Activated CD4-positive, alpha-beta T cell treated with anti-CD3 and anti-CD28 coated beads, Interleukin-2, amount 50 U/mL, for 1 hour (primary cell): ENCODE results near the gene LOXHD1.

Experiments
- DNase-seq: peaks from one replicate; pipeline ENCODE4 v3.0.0-alpha.2; 2020

The LOXHD1 gene

DNA sequence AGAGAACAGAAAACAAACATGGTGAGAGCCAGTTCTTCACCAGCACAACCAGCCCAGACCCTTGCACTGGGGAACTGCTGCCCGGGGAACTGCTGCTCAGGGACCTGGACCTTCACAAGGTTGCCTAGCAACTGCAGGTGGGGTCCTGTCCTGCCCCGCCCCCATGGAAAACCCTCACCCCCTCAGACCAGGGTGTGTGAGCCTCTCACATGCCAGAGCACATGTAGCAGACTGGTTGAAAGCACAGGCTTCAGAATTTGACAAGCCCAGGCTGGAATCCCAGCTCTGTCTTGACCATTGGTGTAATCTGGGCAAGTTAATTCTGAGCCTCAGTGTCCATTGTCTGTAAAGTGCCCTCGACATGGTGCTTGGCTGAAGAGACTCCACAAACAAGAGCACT lies 118.6 kb downstream of the LOXHD1 start:
- no peak for DNase-seq

DNA sequence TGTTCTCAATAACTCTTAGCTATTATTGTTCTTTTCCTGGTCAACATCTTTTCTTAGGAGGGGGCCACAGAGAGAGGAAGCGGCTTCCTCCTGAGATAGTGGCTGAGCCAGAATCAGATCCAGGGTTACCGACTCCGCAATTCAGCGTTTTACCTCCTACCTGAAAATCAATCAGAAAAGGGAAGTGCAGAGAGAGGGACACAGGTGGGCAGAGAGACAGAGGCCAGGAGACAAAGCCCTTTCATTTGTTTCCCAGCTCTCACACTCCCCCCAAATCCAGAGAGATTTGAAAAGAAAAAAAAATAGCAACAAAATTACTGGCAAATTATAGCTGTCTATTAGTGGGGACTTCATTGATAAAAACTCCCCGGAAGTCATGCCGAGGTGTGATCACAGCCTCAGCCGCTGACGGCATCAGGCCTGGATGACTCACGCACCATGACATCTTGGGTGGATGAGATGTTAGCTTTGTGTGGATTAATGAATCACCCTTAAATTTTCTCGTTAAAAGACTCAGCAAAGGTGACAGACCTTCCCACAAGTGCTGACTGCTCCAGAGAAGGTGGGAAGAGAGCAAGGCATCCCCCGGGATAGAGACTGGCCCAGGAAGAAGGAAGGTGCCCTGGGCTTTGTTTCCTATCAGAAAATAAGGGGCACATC lies 120.7 kb downstream of the LOXHD1 start:
- no peak for DNase-seq

DNA sequence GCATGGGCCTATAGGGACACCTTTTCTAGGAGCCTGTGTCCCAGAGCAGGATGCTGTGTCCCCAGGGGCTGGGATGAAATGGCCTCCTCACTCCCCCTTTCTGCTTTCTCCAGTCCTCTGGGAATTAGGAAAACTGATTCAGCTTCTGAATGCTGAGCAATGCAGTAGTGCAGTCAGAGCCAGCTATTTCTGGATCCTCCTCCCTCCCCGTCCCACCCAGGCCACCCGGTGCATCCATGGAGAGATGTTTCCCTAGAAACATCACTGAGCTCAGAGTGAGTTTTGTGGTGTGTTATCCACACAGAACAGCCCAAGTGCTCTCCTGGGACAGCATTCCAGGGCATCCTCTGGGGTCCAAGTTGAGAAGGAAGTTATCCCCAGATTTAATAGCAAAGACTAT lies 125.5 kb downstream of the LOXHD1 start:
- DNase-seq: no peak

DNA sequence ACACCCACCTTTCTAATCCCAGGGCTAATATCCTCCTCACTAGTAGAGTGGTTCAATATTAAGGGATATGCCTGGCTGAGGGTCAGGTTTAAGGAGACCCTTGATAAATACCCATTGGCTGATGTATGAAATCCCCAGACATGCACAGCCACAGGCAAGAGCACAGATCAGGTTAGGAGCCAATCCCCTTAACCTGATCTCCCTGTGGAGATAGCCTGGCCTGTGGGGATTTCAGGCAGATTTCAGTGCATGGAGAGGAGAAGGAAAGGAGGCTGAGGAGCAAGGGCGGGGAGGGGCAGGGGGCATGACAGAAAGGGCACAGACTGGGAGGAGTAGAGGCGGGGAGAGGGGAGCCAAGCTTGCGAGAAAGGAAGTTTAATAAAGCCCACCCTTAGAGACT lies 129.0 kb downstream of the LOXHD1 start:
- no peak for DNase-seq

DNA sequence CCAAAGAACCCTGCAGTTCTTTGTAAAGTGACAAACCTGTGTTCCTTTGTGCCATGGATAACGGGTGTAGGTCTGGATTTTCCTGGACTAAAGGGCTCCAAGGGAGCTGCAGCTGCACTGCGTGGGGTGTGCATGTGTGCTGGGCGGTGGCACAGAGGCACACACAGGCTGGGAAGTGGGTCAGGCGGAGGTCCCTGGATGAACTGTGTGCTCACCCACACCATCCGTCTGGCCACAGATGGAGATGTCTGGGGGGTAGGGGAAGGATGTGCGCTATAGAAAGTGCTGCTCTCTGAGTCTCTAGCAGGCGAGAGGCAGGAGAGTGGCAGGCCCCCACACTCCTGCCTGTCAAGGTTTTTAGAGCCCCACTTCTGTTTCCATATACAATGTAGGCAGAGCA lies 137.2 kb downstream of the LOXHD1 start:
- no peak for DNase-seq

DNA sequence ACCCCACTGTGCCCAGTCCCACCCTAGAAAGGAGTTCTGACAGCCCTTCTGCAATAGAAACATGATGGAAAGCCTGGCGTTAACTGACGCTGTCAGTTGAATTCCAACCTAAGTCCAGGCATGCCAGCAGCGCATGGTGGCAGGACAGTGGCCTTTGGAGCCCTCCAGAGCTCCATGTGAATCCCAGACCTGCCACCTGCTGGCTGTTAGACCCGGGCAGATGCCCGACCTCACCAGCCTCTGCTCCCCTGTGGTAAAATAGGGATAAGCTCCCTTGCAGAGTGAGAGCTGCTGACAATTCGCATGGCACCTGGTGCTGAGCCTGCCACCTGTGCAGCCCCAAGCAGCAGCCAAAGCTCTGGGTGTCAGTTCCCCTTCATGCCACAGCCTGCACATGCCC lies 138.6 kb downstream of the LOXHD1 start:
- no peak for DNase-seq

DNA sequence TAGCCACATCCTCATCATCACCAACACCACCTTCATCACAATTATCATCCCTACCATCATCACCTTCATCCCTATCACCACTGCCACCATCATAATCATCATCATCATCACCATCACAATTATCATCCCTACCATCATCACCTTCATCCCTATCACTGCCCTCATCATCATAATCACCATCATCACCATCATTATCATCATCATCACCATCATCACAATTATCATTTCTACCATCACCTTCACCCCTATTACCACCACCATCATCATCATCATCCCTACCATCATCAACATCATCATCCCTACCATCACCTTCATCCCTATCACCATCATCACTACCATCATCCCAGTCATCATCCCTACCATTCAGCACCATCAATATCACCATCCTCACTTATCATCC lies 140.5 kb downstream of the LOXHD1 start:
- DNase-seq: no peak

DNA sequence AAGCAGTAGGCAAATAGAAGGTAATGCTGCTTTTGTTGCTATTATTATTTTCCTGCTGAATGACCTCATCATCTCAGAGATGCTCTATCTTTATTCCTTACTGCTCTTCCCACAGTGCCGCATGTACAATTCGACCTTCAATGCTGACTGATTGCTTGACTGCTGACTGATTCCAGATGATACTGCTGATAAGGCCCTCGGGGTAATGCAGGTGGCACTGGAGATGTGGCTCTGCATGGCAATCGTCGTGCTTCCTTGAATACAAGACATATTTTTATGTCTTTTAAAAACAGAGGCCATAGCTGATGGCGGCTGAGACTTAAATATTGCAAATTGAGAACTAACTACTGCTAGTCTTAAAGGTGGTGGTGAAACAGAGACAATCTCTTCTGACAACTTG lies 146.6 kb downstream of the LOXHD1 start:
- no peak for DNase-seq

DNA sequence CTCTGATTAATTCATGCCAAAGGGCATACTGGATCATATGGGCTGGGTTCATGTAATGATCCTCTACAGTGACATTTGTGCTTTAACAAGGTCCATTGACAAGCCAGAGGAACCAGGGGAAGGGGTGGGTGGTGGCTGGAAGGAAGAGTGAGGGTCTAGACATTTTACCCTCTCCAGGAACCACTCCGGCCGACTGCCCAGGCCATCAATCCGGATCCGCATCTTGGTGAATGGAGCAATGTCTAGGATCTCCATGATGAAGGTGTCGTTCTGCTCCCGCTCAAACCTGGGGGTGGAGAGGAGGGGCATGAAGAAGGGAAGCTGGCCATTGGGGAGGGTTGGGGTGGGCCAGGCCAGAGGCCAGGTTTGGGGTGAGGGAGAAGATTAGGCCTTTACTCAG lies 147.5 kb downstream of the LOXHD1 start:
- DNase-seq: no peak

DNA sequence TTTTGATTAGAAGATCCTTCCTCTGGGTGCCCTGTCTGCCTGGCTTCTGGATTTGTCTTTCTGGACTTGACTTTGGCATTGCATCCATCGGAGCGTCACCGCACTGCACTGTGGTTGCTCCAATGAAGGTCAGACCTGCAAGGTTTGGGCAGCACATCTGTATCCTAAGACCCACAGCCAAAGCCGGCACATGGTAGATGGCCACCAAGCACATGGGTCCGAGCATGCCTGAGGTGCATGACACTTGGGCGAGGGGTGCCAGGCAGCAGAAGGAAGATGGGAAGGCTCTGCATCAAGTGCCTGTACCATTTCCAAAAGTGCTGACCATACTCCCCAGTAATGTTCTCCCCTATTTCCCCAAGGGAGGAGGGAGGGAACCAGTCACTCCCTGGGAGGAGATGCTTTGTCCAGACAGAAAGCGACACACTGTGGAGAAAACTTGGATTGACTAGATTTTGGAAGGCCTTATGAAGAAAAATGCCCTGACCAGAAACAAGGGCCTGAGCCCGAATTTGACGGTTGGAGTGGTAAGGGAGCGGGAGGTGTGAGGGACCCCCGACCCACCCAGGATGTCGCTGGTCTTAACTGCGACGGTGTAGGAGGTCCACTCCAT lies 149.9 kb downstream of the LOXHD1 start:
- no peak for DNase-seq

DNA sequence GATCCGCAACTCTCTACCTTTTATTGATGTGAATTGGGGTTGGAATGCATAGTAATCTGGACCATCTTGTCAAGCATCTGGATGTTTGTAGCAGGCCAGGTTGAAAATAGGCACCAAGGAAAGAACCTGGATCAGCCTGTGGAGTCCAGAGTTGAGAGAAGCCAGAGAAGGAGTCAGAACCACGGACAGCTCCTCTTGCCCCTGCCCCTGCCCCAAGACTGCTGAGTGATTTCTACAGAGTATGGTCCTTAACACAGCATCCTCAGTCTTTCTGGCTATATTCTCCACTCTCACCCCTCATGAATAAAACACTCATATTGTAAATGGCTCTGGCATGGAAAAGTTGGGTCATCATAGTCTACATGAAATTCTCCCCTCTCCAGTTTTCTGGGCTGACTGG lies 154.6 kb downstream of the LOXHD1 start:
- no peak for DNase-seq

DNA sequence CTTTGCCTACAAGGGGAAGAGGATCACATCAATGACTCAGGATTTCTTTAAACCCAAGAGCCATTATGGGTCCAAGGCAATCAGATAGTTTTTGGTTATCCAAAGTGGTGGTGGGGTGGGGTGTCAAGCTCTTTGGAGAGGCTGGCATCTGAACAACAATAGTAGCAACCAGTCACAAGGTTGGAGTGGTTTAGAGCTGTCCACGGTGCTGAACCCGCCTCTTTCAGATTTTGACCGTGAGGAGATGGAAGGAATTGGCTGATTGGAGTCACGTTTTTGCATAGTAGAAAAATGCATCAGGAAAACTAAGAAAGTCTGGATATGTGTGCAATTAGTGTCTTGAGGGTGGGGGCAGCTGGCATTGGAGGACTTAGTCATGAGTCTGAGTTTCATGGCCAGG lies 159.9 kb downstream of the LOXHD1 start:
- DNase-seq: peak; percentile 7

DNA sequence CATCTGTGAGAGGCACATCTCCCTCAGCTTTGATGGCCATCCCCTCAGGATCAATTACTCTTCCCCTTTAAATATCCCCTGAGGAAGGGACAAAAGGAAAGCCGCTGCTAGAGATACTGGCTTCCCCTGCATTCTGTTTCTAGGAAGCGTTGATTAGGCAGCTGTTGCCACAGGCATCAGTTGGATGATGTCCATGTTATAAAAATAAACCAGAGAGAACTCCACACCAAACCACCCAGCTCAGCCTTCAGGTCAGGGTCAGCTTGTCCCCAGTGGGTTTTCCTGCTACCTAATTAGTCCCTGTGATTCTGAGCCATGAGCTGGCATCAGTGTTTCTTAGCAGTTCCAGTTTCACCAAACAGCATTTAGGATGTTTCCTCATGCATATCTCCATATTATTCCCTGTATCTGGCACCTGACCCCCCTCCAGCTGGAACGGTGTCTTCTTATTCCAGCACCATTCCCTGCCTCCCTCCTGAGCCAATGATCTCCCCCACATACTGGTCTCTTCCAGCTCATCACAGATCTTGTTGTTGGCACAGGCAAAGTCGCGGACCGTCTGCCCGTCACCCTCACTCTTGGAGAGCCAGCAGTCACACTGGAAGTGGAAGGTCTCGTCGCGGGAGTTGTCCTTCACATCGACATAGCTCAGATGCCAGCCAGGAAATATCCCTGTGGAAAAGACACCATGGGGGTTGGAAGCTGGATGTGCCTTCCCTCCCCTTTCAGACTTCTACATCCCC lies 168.4 kb downstream of the LOXHD1 start:
- DNase-seq: no peak

DNA sequence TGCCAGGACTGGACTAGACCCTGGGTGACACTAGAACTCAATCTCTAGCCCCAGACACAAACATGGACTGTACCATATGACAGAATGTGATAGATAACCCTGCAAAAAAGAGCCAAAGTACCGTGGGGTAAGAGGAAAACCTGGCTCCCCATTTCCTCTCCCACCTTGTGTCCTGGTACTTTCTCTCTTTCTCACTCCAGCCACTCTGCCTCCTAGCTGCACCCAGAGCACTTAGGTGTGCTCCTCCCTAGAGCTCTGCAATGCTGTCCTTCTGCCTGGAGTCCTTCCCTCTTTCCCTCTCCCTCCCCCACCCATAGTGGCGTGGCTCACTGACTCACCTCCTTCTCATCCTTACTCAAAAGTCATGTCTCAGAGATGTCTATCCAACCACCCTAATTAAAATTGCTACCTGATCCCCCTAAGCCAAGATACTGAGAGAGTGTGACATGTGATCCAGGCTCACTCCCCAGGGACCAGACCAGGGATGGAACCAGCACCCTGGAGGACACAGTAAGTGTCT lies 171.3 kb downstream of the LOXHD1 start:
- no peak for DNase-seq

DNA sequence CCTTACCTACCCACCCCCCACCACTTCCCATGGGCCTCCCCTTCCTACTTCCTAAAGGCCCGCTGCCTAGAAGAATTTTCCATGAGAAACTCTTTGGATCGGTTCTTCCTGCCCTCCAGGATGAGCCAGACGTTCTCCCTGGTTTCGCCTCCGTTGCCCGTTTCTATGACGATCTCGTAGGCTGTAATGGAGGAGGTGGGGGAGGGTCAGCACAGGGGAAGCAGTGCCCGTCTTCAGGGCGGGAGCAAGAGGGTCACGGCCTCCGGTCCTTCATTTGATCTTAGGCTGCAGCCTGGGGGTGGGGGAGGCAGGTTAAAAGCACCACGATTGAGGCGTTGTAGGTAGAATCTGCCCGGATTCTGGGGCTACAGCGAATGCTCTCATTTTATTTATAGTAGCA lies 172.0 kb downstream of the LOXHD1 start:
- no peak for DNase-seq

DNA sequence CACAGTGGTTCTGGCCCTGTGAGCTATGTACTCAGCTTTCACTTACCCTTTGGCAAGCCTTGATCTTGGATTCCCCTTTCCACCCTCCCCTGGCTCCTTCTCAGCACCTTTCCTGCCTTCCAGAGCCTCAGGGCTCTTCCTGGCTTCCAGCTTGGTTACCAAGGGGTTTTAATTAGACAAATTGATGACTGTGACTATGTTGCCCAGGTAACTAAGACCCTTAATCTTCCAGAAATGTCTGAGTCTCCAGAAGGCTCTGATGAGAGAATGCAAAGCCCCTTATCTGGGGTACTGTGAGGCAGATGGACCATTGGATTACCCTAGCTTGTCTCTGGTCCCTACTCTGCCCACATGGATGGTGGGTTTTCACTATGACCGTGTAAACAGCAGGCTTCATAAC lies 174.2 kb downstream of the LOXHD1 start:
- no peak for DNase-seq

DNA sequence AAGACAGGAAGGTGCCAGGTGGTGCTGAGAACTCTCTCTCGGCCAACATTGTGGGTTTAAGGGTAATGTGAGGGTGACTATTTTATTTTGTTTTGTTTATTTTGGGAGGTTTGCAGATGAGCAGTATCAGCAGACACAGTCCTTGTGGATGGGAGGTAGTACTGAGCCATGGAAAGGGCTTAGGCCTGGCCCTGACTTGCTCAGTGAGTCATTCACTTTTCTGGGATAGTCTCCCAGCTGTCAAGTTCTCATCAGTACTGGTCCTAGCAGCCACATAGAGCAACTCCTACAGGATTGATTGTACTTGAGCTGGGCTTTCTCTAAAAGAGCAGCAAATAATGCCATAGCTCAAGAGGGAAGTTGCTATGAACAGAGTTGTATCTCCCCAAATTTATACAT lies 175.2 kb downstream of the LOXHD1 start:
- no peak for DNase-seq

DNA sequence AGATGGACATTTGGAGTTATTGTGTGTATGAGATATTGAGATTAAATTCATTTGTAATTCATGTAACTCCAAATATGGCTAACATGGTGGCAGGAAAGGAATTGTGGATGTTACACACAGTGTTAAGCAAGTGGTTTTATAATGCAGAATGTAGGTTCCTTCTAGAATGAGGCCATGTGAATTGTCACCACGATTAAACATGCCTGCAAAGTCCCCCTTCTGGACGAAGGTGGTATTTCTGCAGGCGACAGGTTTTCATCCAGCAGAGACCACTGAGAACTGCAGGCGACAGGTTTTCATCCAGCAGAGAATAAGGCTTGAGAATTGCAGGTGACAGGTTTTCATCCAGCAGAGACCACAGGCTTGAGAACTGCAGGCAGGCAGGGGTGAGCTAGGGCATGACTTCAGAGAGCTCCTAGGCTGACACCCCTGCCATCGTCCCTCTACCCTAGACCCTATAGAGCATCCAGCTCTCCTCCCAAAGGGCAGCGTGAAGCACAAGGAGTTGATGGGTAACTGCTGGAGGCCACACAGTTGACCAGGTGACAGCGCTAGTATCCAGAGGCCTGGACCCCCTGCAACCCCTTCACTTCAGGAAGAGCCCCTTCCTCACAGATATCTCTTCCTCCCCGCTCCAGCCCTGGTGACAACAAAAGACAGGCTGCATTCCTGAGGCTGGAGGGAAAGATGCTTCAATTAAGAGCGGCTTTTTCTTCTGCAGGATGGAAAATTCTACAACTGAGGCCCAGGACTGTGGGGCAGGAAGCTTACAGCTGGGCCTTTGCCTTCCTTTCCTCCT lies 175.8 kb downstream of the LOXHD1 start:
- DNase-seq: peak; percentile 53

DNA sequence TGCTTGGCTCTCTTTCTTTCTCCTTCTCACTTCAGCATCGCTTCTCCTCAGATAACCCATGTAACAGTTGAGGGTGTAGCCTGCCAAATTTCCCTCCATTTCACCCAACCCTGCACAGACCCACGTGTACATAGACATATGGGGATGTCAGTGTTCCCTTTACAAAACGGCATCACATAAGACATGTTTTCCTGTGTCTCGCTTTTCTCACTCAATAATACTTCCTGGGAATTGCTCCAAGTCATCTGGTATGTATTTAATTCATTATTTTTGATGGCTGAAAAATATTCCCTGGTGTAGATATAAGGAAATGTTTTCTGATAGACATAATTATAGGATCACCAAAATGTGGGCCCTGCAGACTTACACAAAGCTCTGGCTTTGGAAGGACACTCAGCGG lies 176.8 kb downstream of the LOXHD1 start:
- DNase-seq: no peak

DNA sequence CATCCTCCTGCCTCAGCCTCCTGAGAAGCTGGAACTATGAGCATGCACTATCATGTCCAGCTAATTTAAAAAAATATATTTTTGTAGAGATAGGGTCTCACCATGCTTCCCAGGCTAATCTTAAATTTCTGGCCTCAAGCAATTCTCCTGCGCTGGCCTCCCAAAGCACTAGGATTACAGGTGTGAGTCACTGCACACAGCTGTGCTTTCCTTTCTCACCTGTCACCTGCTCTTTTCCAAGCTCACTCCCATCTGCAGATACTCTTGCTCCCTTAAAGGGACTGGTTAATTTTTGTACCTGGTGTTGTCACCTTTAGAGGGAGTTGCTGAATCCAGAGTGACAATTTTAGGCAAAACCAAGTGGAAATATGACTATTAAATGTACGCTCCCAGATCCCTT lies 178.2 kb downstream of the LOXHD1 start:
- DNase-seq: no peak

DNA sequence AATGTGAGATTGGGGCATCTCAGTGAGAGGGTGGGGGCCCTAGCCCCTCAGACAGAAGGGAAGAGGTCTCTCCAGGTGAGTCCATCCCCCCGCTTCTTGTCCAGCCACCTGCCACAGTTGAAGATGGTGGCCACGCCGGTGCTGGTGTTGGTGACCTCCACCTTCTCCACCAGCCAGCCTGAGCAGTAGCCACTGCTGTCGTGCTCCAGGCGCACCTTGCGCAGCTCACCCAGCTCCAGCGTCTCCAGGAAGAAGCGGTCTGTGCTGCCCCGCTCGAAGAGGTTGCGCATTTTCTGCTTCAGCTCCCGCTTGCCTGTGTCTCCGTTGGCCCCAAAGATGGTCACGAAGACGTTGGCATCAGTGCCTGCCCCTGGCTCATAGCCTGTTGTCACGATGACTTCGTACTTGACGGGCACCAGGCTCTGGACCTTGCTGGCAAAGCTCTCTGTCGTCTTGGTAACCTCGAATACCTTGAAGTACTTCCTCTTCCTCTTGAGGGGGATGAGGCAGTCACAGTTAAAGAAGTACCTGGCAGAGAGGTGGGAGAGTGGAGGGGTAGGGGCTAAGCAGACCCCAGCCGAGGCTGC lies 179.5 kb downstream of the LOXHD1 start:
- DNase-seq: no peak

DNA sequence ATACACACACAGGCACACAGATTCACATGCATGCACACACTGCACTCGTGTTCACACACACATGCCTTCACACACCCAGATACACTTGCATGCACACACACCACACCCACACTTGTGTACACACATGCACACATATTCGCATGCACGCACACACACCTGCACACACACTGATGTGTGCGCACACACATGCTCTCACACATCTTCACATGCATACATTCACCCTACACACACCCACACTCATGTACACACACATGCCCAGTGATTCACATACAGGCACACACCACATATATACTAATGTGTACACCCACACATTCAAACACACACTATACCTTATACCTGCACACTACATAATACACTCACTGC lies 181.6 kb downstream of the LOXHD1 start:
- no peak for DNase-seq
